ENCODE measurements around the gene GH1. TPM values are rescaled to one million over a fixed set of nuclear protein-coding genes. Genes with fewer than 3 reads are reported as not detected.

The GH1 gene
- total RNA-seq, 1 experiment from 2014 or later: not detected

- H3K9me3 ChIP-seq (ENCODE audit: control insufficient read depth, low read depth, low read length): no peaks in the 10 kb centered on the region
- no peaks in the 10 kb centered on the region for H3K4me1 ChIP-seq (ENCODE audit: insufficient read depth, low read length)
- H3K79me2 ChIP-seq (ENCODE audit: insufficient read depth, low read length): no peaks in the 10 kb centered on the region
- no peaks in the 10 kb centered on the region for H3K79me1 ChIP-seq (ENCODE audit: insufficient read depth, low read depth, low read length, poor library complexity, severe bottlenecking)
- H3K18ac ChIP-seq (ENCODE audit: insufficient read length, low read depth, low read length): no peak overlapping the region
- peaks cover 4% of the 10 kb centered on the region for H3K27me3 Mint-ChIP-seq (ENCODE audit: low read depth)
- no peak overlapping the region for H2AFZ ChIP-seq (ENCODE audit: low read length)
- no peak overlapping the region for H4K5ac ChIP-seq (ENCODE audit: insufficient read length, low read depth, low read length)
- H3K27ac Mint-ChIP-seq: peak overlapping the region in 2 of 3 experiments; percentile 49 to 92; a peak in 2 of 7 replicates
- H4K91ac ChIP-seq (ENCODE audit: insufficient read length, low read depth, low read length): no peak overlapping the region
- H2BK20ac ChIP-seq (ENCODE audit: low read depth, low read length, poor library complexity, severe bottlenecking): no peak overlapping the region
- no peak overlapping the region for H3K27ac ChIP-seq (ENCODE audit: insufficient read length, low read depth, low read length)
- H3K4me1 Mint-ChIP-seq: peaks cover 21 to 26% of the 10 kb centered on the region in 2 experiments
- H3K36me3 Mint-ChIP-seq (ENCODE audit: insufficient read depth in 1 of 3, low read depth in 3 of 3): peaks cover 2 to 8% (median 4%) of the 10 kb centered on the region in 3 experiments; a peak in 3 of 7 replicates
- H3K4me2 ChIP-seq (ENCODE audit: insufficient read depth, insufficient read length, low read length): peak overlapping the region; percentile 80
- H2BK5ac ChIP-seq (ENCODE audit: insufficient read length, low read length): no peak overlapping the region
- no peak overlapping the region for H3K9ac ChIP-seq (ENCODE audit: extremely low read depth, insufficient read length, low read length)
- no peak overlapping the region for H3K56ac ChIP-seq (ENCODE audit: insufficient read length, low read depth, low read length)
- no CpG with 5 or more reads among the region's 7 CpGs for WGBS (ENCODE audit: extremely low coverage, insufficient read length, low lambda C conversion rate)
- DNase-seq: peak; percentile 68
- H3K9me3 Mint-ChIP-seq: no peaks in the 10 kb centered on the region; a peak in 1 of 5 replicates
- no peak overlapping the region for H3K4ac ChIP-seq (ENCODE audit: low read depth, low read length)
- H2BK120ac ChIP-seq (ENCODE audit: low read depth, low read length, poor library complexity, severe bottlenecking): no peak overlapping the region
- no peak overlapping the region for H3K23ac ChIP-seq (ENCODE audit: insufficient read length, low read depth, low read length)
- H3K4me3 Mint-ChIP-seq: peak overlapping the region; percentile 73 to 82
- H4K8ac ChIP-seq (replicated peaks; ENCODE audit: insufficient read length, low read depth, low read length): no peak overlapping the region
- H2BK12ac ChIP-seq (ENCODE audit: insufficient read length, low read depth, low read length): no peak overlapping the region
- no peaks in the 10 kb centered on the region for H3K27me3 ChIP-seq (ENCODE audit: insufficient read depth, low read length)
- H2AK5ac ChIP-seq (ENCODE audit: insufficient read length, low read length): no peak overlapping the region
- peaks cover 7% of the 10 kb centered on the region for H3K23me2 ChIP-seq (ENCODE audit: insufficient read length, low read depth, low read length, poor library complexity, severe bottlenecking)
- no peak overlapping the region for H2BK15ac ChIP-seq (ENCODE audit: low read depth, low read length)
- H3K14ac ChIP-seq (ENCODE audit: insufficient read depth, low read length): no peak overlapping the region
- no peak overlapping the region for H3T11ph ChIP-seq (ENCODE audit: low read length)
- no peaks in the 10 kb centered on the region for H4K20me1 ChIP-seq (ENCODE audit: control insufficient read depth, insufficient read depth, insufficient read length)
- TF ChIP-seq CTCF (conservative IDR thresholded peaks at IDR 0.05): no peak
Measured at GRCh38 chr17:63960430-63960829, 41.8 kb upstream of the GH1 start.
